H1 (cell line): ENCODE results near the gene NAV2.

ENCODE experiments used
- CBX8 ChIP-seq: fragments of 300-800, 300-1000 bp; sonication (generic); IDR thresholded peaks from 2 replicates; pipeline ENCODE4 v1.7.1; 2016; ENCODE audit warnings: low read depth, low read length, borderline replicate concordance
- CTBP2 ChIP-seq: IDR thresholded peaks from 2 replicates; pipeline ENCODE4 v1.7.0; 2011; ENCODE audit warnings: borderline replicate concordance, mild to moderate bottlenecking, moderate library complexity, mixed read lengths, low read length; ENCODE audit not compliant: insufficient read depth, insufficient read length
- CTCF ChIP-seq, 3 experiments: IDR thresholded peaks; 1 replicate in 2 of 3; 2 replicates in 1 of 3; pipeline versions ENCODE4 v1.5.1 to v1.6.1; 2011; ENCODE audit warnings: low read length in 3 of 3, mild to moderate bottlenecking in 3 of 3, inconsistent platforms in 2 of 3, low read depth in 1 of 3, moderate library complexity in 1 of 3; ENCODE audit not compliant: insufficient read depth in 1 of 3; ENCODE audit errors: control extremely low read depth in 1 of 3
- EZH2 ChIP-seq: fragments of 200-600 bp; sonication (generic); IDR thresholded peaks from 2 replicates; pipeline ENCODE4 v1.7.1; 2012; ENCODE audit warnings: low read depth, mild to moderate bottlenecking, moderate library complexity, low read length, inconsistent platforms; ENCODE audit not compliant: severe bottlenecking
- JUN ChIP-seq: IDR thresholded peaks from 2 replicates; pipeline ENCODE4 v1.6.1; 2011; ENCODE audit warnings: low read depth, mild to moderate bottlenecking, improper control_type of control experiment, low read length
- JUND ChIP-seq: IDR thresholded peaks from 2 replicates; pipeline ENCODE4 v1.6.1; 2011; ENCODE audit warnings: mild to moderate bottlenecking, improper control_type of control experiment, low read length
- POLR2A ChIP-seq, 2 experiments: IDR thresholded peaks; 1 replicate in 1 of 2; 2 replicates in 1 of 2; pipeline ENCODE4 v1.6.1; 2011; ENCODE audit warnings: low read depth in 2 of 2, low read length in 2 of 2, mild to moderate bottlenecking in 2 of 2; ENCODE audit errors: control extremely low read depth in 1 of 2
- POLR2AphosphoS5 ChIP-seq: IDR thresholded peaks from 2 replicates; pipeline ENCODE4 v1.6.1; 2011; ENCODE audit warnings: low read depth, low read length
- RFX5 ChIP-seq: IDR thresholded peaks from 2 replicates; pipeline ENCODE4 v1.6.1; 2011; ENCODE audit warnings: low read depth, low read length, improper control_type of control experiment, borderline replicate concordance
- RNF2 ChIP-seq: fragments of 200-900, 300-1000 bp; sonication (generic); IDR thresholded peaks from 2 replicates; pipeline ENCODE4 v1.7.1; 2016; ENCODE audit warnings: borderline replicate concordance, low read depth, mild to moderate bottlenecking, antibody characterized with exemption, low read length; ENCODE audit not compliant: poor library complexity, severe bottlenecking; ENCODE audit errors: missing control alignments
- SP1 ChIP-seq: IDR thresholded peaks from 2 replicates; pipeline ENCODE4 v1.6.1; 2011; ENCODE audit warnings: low read depth, low read length
- SP2 ChIP-seq: IDR thresholded peaks from 2 replicates; pipeline ENCODE4 v1.6.1; 2012; ENCODE audit warnings: mild to moderate bottlenecking, low read length, inconsistent platforms
- TCF12 ChIP-seq: IDR thresholded peaks from 2 replicates; pipeline ENCODE4 v1.6.1; 2011; ENCODE audit warnings: low read depth, mild to moderate bottlenecking, low read length
- USF2 ChIP-seq: IDR thresholded peaks from 2 replicates; pipeline ENCODE4 v1.6.1; 2011; ENCODE audit warnings: low read length, improper control_type of control experiment

- TF ChIP-seq EZH2 (no peak), SP1 (no peak), RFX5 (no peak), TCF12 (no peak), CTCF (IDR thresholded peaks at IDR 0.05; ENCODE audit: control extremely low read depth in 1 of 3, insufficient read depth in 1 of 3, low read depth in 1 of 3, low read length in 3 of 3) (no peak), POLR2A (IDR thresholded peaks at IDR 0.05; ENCODE audit: control extremely low read depth in 1 of 2, low read depth in 2 of 2, low read length in 2 of 2) (no peak), CTBP2 (no peak), POLR2AphosphoS5 (no peak), JUN (no peak), USF2 (no peak), SP2 (no peak), JUND (no peak), RNF2 (no peak), CBX8 (no peak)
Measured at GRCh38 chr11:20002312-20003216, 289.9 kb downstream of the NAV2 start.
